ENCODE measurements around the gene ATP23. TPM values are rescaled to one million over a fixed set of nuclear protein-coding genes. Genes with fewer than 3 reads are reported as not detected.
A peak's percentile ranks its signal among the peaks of the same experiment; 100 is the strongest.

The ATP23 gene
- total RNA-seq, 1 experiment from 2014 or later, result 410 TPM

DNA sequence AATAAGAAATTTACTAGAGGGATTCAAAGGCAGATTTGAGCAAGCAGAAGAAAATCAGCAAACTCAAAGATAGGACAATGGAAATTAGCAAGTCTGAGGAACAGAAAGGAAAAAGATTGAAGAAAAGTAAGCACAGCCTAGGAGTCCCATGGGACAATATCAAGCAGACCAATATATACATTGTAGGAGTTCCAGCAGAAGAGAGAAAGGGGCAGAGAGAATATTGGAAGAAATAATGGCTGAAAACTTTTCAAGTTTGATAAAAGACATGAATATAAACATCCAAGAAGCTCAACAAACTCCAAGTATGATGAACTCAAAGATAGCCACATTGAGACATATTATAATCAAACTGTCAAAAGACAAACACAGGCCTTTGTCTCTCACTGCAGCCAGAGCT lies 25.2 kb downstream of the ATP23 start:
- Histone ChIP-seq H3K9me3 (replicated peaks) (peaks cover 21% of the 10 kb centered on the region), H3K27ac (no peak overlapping the region), H3K27me3 (replicated peaks) (peaks cover 19% of the 10 kb centered on the region), H3K4me3 (no peak overlapping the region), H3K36me3 (no peaks in the 10 kb centered on the region), H3K4me1 (replicated peaks) (peaks cover 5% of the 10 kb centered on the region; the same call in 1 of the 2 replicates)
- no peak for DNase-seq (ENCODE audit: low read depth in 1 of 2, low spot score in 2 of 2)

DNA sequence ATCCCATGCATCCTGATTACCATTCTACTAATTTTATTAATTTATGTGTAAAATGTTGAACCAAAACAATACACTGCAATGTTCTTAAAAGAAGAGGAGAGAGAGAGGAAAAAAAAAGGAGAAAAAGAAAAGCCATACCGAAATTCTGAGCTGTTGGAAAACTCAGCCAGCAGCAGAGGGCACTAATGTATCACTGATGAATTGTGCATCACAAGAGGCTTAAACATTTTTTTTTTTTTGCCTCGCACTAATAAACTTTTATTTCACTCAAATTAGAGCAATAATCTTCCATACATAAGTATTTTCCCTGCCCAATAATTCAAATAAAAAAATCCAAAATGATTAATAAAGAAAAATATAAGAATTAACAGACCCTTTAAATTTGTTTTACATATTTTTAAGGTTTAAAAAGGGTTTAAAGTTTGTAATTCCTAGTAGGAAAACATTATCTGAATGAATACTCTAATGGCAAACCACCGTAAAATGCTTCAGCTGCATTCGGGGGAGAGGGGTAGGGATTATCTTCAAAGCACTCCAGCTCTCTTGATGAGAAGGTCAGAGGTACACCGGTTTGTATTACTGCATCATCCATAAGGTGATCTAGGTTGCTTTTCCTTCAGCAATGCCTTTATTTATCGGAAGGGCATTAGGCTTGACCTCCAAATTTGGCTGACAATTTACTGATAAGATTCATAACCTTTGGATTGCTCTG lies 41.9 kb downstream of the ATP23 start:
- peaks cover 70% of the 10 kb centered on the region for H3K27me3 ChIP-seq (replicated peaks)
- DNase-seq (ENCODE audit: low read depth in 1 of 2, low spot score in 2 of 2), result peak; percentile 95 to 97
- no peaks in the 10 kb centered on the region for H3K4me1 ChIP-seq (replicated peaks)
- no peak overlapping the region for H3K4me3 ChIP-seq
- no peaks in the 10 kb centered on the region for H3K9me3 ChIP-seq (replicated peaks)
- no peaks in the 10 kb centered on the region for H3K36me3 ChIP-seq
- no peak overlapping the region for H3K27ac ChIP-seq

DNA sequence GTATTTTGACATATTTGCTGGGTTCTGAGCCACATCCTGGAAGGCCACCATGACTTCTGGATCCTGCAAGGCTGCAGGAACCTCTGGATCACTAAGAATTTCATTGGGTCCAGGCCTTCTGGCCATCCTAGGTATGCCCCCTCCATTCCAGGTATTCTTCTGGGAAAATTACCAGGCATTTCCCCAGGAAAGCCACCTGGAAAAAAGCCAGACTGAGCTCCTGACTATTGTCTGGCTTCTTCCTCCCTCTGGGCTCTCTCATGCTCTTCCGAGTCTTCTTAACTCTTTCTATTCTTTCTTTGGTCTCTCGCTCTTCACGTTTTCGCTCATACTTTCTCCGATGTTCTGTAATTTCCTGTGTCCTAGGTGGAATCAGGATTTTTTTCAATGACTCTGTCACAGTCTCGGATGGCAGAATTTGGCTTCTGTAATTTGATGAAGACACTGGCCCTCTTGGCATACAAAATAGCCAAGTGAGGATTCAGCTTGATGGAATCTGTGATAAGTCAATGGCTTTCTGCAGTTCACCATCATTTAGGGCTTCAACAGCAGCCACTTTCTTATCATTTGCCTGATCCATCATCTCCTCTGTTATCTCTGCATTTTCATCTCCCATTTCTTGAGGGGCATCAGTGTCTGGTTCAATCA lies 42.6 kb downstream of the ATP23 start:
- H3K27me3 ChIP-seq (replicated peaks), result peaks cover 73% of the 10 kb centered on the region
- no peak overlapping the region for H3K27ac ChIP-seq
- no peak overlapping the region for H3K4me3 ChIP-seq
- no peaks in the 10 kb centered on the region for H3K36me3 ChIP-seq
- no peaks in the 10 kb centered on the region for H3K4me1 ChIP-seq (replicated peaks)
- peak in 1 of 2 experiments; percentile 80 for DNase-seq (ENCODE audit: low read depth in 1 of 2, low spot score in 2 of 2)
- no peaks in the 10 kb centered on the region for H3K9me3 ChIP-seq (replicated peaks)

DNA sequence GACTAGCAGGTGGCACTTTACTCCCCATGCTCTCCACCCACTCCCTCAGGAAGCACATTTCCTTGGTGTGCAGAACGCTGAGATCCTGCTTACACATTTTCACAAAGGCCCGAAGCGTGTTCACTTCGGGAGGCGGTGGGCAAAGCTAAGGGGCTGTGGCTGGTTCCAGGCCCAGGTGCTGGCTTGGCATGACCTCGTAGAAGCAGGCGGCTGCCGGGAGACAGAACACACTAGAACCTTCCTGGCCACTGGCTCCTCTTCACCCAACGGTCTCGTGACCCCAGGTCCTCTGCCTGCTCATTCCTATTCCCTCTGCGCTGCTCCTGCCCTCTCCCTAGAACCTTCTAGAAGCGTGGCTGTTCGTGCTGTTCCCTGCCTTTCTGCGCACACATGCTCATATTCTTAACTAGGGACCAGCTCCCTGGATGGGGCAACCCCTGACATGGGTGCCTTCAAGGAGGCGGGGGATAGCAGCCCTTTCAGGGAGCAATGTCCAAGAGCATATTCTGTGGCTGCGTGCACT lies 43.3 kb downstream of the ATP23 start:
- H3K9me3 ChIP-seq (replicated peaks), result no peaks in the 10 kb centered on the region
- H3K27me3 ChIP-seq (replicated peaks), result peaks cover 77% of the 10 kb centered on the region
- no peaks in the 10 kb centered on the region for H3K36me3 ChIP-seq
- H3K4me3 ChIP-seq, result no peak overlapping the region
- peak in 1 of 2 experiments; percentile 91 for DNase-seq (ENCODE audit: low read depth in 1 of 2, low spot score in 2 of 2)
- H3K4me1 ChIP-seq (replicated peaks), result no peaks in the 10 kb centered on the region
- H3K27ac ChIP-seq, result no peak overlapping the region

DNA sequence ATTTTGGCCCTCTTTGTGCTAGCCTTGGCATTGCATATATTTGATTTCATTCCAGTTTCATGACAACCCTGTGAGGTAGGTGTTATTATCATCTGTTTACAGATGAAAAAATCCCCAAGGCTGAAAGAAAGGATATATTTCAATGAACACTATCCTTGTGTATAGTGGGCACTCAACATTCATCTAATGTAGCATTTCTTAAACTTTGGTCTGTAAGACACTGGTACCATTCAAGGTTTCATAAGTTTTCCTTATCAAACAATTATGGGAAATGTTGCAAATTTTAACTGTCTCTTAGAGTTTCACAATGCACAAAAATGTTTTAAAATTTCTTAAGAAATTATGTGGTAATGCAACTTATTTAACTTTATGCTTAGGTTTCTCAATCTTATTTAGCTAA lies 44.3 kb downstream of the ATP23 start:
- DNase-seq (ENCODE audit: low read depth in 1 of 2, low spot score in 2 of 2), result no peak

DNA sequence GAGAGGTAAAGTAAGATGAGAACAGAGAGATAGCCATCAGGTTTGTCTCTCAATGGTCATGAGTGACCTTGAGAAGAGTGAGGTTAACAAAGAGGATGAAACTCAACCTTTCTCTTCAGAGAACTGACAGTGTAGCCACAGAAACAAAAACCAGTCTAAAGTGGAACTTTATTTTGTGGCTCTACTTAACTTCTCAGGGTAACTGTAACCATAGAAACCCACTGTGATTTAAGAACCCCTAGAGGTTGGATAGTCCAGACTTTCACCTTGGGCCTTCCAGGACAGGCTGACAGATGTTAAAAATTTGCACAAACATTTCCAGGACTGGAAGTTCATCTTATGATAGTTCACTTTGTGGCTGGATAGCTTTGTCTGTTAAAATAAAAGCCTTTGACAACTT lies 48.5 kb downstream of the ATP23 start:
- no peaks in the 10 kb centered on the region for H3K4me1 ChIP-seq (replicated peaks)
- H3K9me3 ChIP-seq (replicated peaks), result 0 out of 2 replicates have a peak, but pooled peaks cover 2% of the 10 kb centered on the region
- H3K36me3 ChIP-seq, result no peaks in the 10 kb centered on the region
- peak in 1 of 2 experiments; percentile 60 for DNase-seq (ENCODE audit: low read depth in 1 of 2, low spot score in 2 of 2)
- H3K27me3 ChIP-seq (replicated peaks), result peaks cover 74% of the 10 kb centered on the region
- no peak overlapping the region for H3K4me3 ChIP-seq
- H3K27ac ChIP-seq, result no peak overlapping the region

More for the DNA sequence above, 44.3 kb downstream of the ATP23 start:
- no peaks in the 10 kb centered on the region for H3K9me3 ChIP-seq (replicated peaks)
- H3K36me3 ChIP-seq, result no peaks in the 10 kb centered on the region
- no peak overlapping the region for H3K27ac ChIP-seq
- H3K4me1 ChIP-seq (replicated peaks), result no peaks in the 10 kb centered on the region
- H3K27me3 ChIP-seq (replicated peaks), result peaks cover 81% of the 10 kb centered on the region
- H3K4me3 ChIP-seq, result no peak overlapping the region

DNA sequence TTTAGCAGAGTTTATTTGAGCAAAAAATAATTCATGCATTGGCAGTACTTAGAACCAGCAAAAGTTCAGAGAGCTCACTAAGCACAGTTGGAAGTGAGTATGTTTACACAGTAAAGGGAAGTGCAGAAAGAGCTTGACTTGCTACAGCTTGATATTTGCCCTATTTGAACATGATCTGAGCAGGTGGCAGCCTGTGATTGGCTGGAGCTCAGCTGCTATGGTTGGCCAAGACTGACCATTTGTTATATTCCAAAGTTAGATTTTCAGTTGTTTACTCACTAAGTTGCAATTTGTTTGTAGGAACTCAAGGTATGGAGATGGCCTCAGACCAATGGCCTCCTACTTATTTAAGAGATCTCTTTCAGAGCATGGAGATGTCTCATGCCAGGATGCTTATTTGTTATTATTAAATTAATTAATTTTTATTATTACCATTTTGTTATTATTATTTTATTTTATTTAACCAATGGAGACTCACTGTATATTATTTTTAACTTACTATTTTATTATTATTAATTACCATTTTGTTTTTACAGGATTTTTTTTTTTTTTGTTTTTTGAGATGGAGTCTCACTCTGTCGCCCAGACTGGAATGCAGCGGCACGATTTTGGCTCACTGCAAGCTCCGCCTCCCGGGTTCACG lies 49.0 kb downstream of the ATP23 start:
- no peaks in the 10 kb centered on the region for H3K4me1 ChIP-seq (replicated peaks)
- H3K9me3 ChIP-seq (replicated peaks), result 0 out of 2 replicates have a peak, but pooled peaks cover 2% of the 10 kb centered on the region
- no peak overlapping the region for H3K27ac ChIP-seq
- peaks cover 69% of the 10 kb centered on the region for H3K27me3 ChIP-seq (replicated peaks)
- no peak overlapping the region for H3K4me3 ChIP-seq
- DNase-seq (ENCODE audit: low read depth in 1 of 2, low spot score in 2 of 2), result peak in 1 of 2 experiments; percentile 79
- no peaks in the 10 kb centered on the region for H3K36me3 ChIP-seq

DNA sequence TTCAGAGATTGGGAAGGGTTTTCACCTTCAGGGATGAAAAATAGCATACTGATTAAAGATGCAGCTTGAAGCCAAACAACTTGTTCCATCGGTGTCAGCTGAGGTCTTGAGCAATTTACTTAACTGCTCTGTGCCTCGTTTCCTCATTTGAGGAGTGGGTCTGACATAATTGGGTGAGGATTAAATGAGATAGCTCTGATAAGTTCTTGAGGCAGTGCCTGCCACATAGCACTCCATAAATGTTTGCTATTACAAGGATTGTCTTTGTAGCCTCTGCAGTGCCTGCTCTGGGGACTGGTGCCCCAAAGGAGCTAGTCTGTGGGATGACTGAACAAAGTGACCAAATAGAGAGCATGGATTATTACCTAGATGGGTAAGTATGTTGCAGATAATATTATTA lies 50.6 kb downstream of the ATP23 start:
- H3K9me3 ChIP-seq (replicated peaks), result peaks cover 10% of the 10 kb centered on the region
- H3K27me3 ChIP-seq (replicated peaks), result peaks cover 56% of the 10 kb centered on the region
- H3K4me3 ChIP-seq, result no peak overlapping the region
- no peak overlapping the region for H3K27ac ChIP-seq
- peak; percentile 61 to 74 for DNase-seq (ENCODE audit: low read depth in 1 of 2, low spot score in 2 of 2)
- no peaks in the 10 kb centered on the region for H3K36me3 ChIP-seq
- no peaks in the 10 kb centered on the region for H3K4me1 ChIP-seq (replicated peaks)

GRCh38 chr12:57993030-57993429 lies 51.7 kb downstream of the ATP23 start:
- no peak overlapping the region for H3K4me3 ChIP-seq
- DNase-seq (ENCODE audit: low read depth in 1 of 2, low spot score in 2 of 2), result no peak

GRCh38 chr12:57993834-57994233 lies 52.5 kb downstream of the ATP23 start:
- H3K4me1 ChIP-seq (replicated peaks), result no peaks in the 10 kb centered on the region
- no peaks in the 10 kb centered on the region for H3K36me3 ChIP-seq
- no peak overlapping the region for H3K4me3 ChIP-seq
- H3K9me3 ChIP-seq (replicated peaks), result peaks cover 27% of the 10 kb centered on the region
- no peak overlapping the region for H3K27ac ChIP-seq
- peaks cover 42% of the 10 kb centered on the region for H3K27me3 ChIP-seq (replicated peaks)
- DNase-seq (ENCODE audit: low read depth in 1 of 2, low spot score in 2 of 2), result peak in 1 of 2 experiments; percentile 57

More at GRCh38 chr12:57993030-57993429, 51.7 kb downstream of the ATP23 start:
- H3K9me3 ChIP-seq (replicated peaks), result peaks cover 19% of the 10 kb centered on the region
- H3K4me1 ChIP-seq (replicated peaks), result no peaks in the 10 kb centered on the region
- H3K36me3 ChIP-seq, result no peaks in the 10 kb centered on the region
- peaks cover 50% of the 10 kb centered on the region for H3K27me3 ChIP-seq (replicated peaks)
- H3K27ac ChIP-seq, result no peak overlapping the region

- Histone ChIP-seq H3K36me3 (no peaks in the 10 kb centered on the region), H3K4me3 (no peak overlapping the region), H3K27me3 (replicated peaks) (peaks cover 29% of the 10 kb centered on the region), H3K9me3 (replicated peaks) (peaks cover 39% of the 10 kb centered on the region), H3K4me1 (replicated peaks) (no peaks in the 10 kb centered on the region), H3K27ac (no peak overlapping the region)
- no peak for DNase-seq (ENCODE audit: low read depth in 1 of 2, low spot score in 2 of 2)
Observed at GRCh38 chr12:57996520-57996919, 55.2 kb downstream of the ATP23 start.

- Histone ChIP-seq H3K4me1 (replicated peaks) (no peaks in the 10 kb centered on the region), H3K27ac (no peak overlapping the region), H3K27me3 (replicated peaks) (peaks cover 15% of the 10 kb centered on the region), H3K4me3 (no peak overlapping the region), H3K9me3 (replicated peaks) (peaks cover 47% of the 10 kb centered on the region), H3K36me3 (no peaks in the 10 kb centered on the region)
- peak in 1 of 2 experiments; percentile 91 for DNase-seq (ENCODE audit: low read depth in 1 of 2, low spot score in 2 of 2)
Observed at GRCh38 chr12:57998251-57998650, 56.9 kb downstream of the ATP23 start.

DNA sequence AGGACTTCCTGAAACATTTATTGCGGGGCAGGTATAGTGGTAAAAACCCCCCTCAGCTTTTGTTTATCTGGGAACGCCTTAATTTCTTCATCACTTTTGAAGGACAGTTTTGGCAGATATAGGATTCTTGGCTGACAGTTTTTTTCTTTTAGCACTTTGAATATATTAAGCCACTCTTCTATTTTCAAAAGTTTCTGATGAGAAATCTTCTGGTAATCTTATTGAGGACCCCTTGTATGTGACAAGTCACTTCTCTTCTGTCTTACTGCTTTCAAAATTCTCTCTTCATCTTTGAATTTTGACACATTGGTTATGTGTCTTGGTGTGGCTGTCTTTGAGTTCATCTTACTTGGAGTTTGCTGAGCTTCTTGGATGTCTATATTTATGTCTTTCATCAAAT lies 59.1 kb downstream of the ATP23 start:
- no peaks in the 10 kb centered on the region for H3K4me1 ChIP-seq (replicated peaks)

GRCh38 chr12:58007875-58008274 lies 66.5 kb downstream of the ATP23 start:
- H3K4me3 ChIP-seq, result no peak overlapping the region
- H3K27me3 ChIP-seq (replicated peaks), result peaks cover 57% of the 10 kb centered on the region
- H3K27ac ChIP-seq, result no peak overlapping the region
- H3K36me3 ChIP-seq, result no peaks in the 10 kb centered on the region
- H3K4me1 ChIP-seq (replicated peaks), result no peaks in the 10 kb centered on the region
- H3K9me3 ChIP-seq (replicated peaks), result peaks cover 6% of the 10 kb centered on the region; the same call in 1 of the 2 replicates
- peak in 1 of 2 experiments; percentile 87 for DNase-seq (ENCODE audit: low read depth in 1 of 2, low spot score in 2 of 2)

More for the DNA sequence above, 59.1 kb downstream of the ATP23 start:
- no peaks in the 10 kb centered on the region for H3K36me3 ChIP-seq
- H3K9me3 ChIP-seq (replicated peaks), result peaks cover 47% of the 10 kb centered on the region
- no peak overlapping the region for H3K27ac ChIP-seq
- no peak for DNase-seq (ENCODE audit: low read depth in 1 of 2, low spot score in 2 of 2)
- H3K4me3 ChIP-seq, result no peak overlapping the region
- peaks cover 3% of the 10 kb centered on the region; the same call in 1 of the 2 replicates for H3K27me3 ChIP-seq (replicated peaks)
